ENCODE data around the gene OR2V1. TPM values are rescaled to one million over a fixed set of nuclear protein-coding genes. Genes with fewer than 3 reads are reported as not detected.
"Not testable (repeated sequence)": the region's sequence is repeated elsewhere in the genome, so short reads cannot be mapped to it uniquely, and the experiment has no call there.

OR2V1 gene
- total RNA-seq, 2 donors from 2014 or later, result not detected

GRCh38 chr5:181133083-181133482 lies 2.1 kb upstream of the OR2V1 start:
- WGBS, result 54% methylated on average over 3 of the region's 3 CpGs
- no peak for TF ChIP-seq POLR2A (IDR thresholded peaks at IDR 0.05)
- TF ChIP-seq POLR2AphosphoS5 (IDR thresholded peaks at IDR 0.05), result no peak
- TF ChIP-seq, protein P1, sequence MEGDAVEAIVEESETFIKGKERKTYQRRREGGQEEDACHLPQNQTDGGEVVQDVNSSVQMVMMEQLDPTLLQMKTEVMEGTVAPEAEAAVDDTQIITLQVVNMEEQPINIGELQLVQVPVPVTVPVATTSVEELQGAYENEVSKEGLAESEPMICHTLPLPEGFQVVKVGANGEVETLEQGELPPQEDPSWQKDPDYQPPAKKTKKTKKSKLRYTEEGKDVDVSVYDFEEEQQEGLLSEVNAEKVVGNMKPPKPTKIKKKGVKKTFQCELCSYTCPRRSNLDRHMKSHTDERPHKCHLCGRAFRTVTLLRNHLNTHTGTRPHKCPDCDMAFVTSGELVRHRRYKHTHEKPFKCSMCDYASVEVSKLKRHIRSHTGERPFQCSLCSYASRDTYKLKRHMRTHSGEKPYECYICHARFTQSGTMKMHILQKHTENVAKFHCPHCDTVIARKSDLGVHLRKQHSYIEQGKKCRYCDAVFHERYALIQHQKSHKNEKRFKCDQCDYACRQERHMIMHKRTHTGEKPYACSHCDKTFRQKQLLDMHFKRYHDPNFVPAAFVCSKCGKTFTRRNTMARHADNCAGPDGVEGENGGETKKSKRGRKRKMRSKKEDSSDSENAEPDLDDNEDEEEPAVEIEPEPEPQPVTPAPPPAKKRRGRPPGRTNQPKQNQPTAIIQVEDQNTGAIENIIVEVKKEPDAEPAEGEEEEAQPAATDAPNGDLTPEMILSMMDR (IDR thresholded peaks at IDR 0.05), result no peak
- H3K36me3 ChIP-seq, result no peaks in the 10 kb centered on the region
- no peaks in the 10 kb centered on the region for H3K27me3 ChIP-seq (replicated peaks; ENCODE audit: insufficient read depth)
- H3K9me3 ChIP-seq, result no peaks in the 10 kb centered on the region
- intact Hi-C loops (cut with DNase I), result no loop called here
- no peaks in the 10 kb centered on the region for H3K4me1 ChIP-seq (replicated peaks)
- no peak overlapping the region for H3K27ac ChIP-seq
- H3K4me3 ChIP-seq, result no peak overlapping the region
- no peak for DNase-seq (ENCODE audit: low spot score)

DNA sequence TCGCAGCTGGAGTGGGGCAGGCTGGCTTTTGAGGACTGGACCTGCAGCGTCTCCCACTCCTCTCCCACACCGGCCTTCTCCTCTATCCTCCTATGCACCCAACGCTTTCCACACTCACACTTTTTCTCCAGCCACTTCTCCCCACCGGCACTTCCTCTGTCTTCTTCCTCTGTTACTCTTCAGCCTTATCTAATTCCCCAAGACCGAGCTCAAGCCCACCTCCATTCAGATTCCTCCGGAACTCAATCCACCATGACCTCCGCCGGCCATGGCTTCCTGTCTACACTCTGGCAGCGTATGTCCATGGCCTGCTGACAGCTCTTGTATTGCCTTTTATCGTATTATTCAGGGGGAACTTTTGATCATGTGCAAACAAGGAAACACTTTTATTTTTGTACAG lies 545 bp upstream of the OR2V1 start:
- no peaks in the 10 kb centered on the region for H3K36me3 ChIP-seq
- 84% methylated on average over 11 of the region's 11 CpGs for WGBS
- H3K27me3 ChIP-seq (replicated peaks; ENCODE audit: insufficient read depth), result peaks cover 5% of the 10 kb centered on the region
- no peaks in the 10 kb centered on the region for H3K9me3 ChIP-seq
- no peak overlapping the region for H3K27ac ChIP-seq
- H3K4me3 ChIP-seq, result no peak overlapping the region
- no peaks in the 10 kb centered on the region for H3K4me1 ChIP-seq (replicated peaks)
- TF ChIP-seq POLR2A (IDR thresholded peaks at IDR 0.05), result no peak
- TF ChIP-seq POLR2AphosphoS5 (IDR thresholded peaks at IDR 0.05), result no peak
- TF ChIP-seq, protein P1 (IDR thresholded peaks at IDR 0.05), result no peak
- intact Hi-C loops (cut with DNase I), result no loop called here
- no peak for DNase-seq (ENCODE audit: low spot score)

DNA sequence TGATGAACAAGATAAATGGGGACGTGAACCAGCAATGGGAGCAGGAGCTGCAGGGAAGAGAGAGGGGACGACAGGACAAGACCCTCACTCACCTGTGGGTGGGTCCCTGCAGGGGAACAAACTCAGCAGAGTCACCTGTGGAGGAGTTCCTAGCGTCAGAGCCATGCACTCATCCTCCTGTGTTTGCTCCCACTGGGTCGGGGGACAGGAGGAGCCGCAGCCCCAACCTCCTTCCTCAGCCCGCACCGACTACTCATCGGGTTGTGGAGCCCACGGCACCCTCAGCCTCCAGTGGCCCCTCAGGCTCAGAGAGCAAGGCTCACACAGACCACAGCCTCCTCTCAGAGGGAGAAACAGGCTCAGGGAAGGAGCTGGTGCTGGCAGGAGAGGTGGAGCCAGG lies 888 bp downstream of the OR2V1 start:
- intact Hi-C loops (cut with DNase I); H3K27me3 ChIP-seq (replicated peaks; ENCODE audit: insufficient read depth); H3K27ac ChIP-seq; H3K4me3 ChIP-seq; H3K9me3 ChIP-seq; H3K4me1 ChIP-seq (replicated peaks); H3K36me3 ChIP-seq; DNase-seq (ENCODE audit: low spot score): not testable (repeated sequence)
- WGBS, result 64% methylated on average over 9 of the region's 9 CpGs

- Histone ChIP-seq H3K27me3 (replicated peaks; ENCODE audit: insufficient read depth) (peaks cover 5% of the 10 kb centered on the region), H3K27ac (no peak overlapping the region), H3K36me3 (no peaks in the 10 kb centered on the region), H3K4me3 (no peak overlapping the region), H3K9me3 (no peaks in the 10 kb centered on the region), H3K4me1 (replicated peaks) (no peaks in the 10 kb centered on the region)
- intact Hi-C loops (cut with DNase I), result no loop called here
- no peak for DNase-seq (ENCODE audit: low spot score)
- 41% methylated on average over 7 of the region's 7 CpGs for WGBS
- no peak for TF ChIP-seq POLR2A (IDR thresholded peaks at IDR 0.05)
- TF ChIP-seq, protein P1 (IDR thresholded peaks at IDR 0.05), result no peak
- no peak for TF ChIP-seq POLR2AphosphoS5 (IDR thresholded peaks at IDR 0.05)
Observed at GRCh38 chr5:181129601-181130000, 1.4 kb downstream of the OR2V1 start.

GRCh38 chr5:181127907-181128626 lies 2.9 kb downstream of the OR2V1 start:
- Histone ChIP-seq H3K27ac (no peak overlapping the region), H3K9me3 (no peaks in the 10 kb centered on the region), H3K27me3 (replicated peaks; ENCODE audit: insufficient read depth) (peaks cover 5% of the 10 kb centered on the region), H3K4me1 (replicated peaks) (no peaks in the 10 kb centered on the region), H3K36me3 (no peaks in the 10 kb centered on the region), H3K4me3 (no peak overlapping the region)
- TF ChIP-seq, protein P1 (IDR thresholded peaks at IDR 0.05), result no peak
- no peak for TF ChIP-seq POLR2AphosphoS5 (IDR thresholded peaks at IDR 0.05)
- TF ChIP-seq POLR2A (IDR thresholded peaks at IDR 0.05), result no peak
- intact Hi-C loops (cut with DNase I), result no loop called here
- no peak for DNase-seq (ENCODE audit: low spot score)
- WGBS, result 74% methylated on average over 15 of the region's 15 CpGs

All from prostate gland (tissue), 2 donors.